Measurements from ENCODE around the gene TPO. TPM values are rescaled to one million over a fixed set of nuclear protein-coding genes. Genes with fewer than 3 reads are reported as not detected.

The TPO gene
- polyA plus RNA-seq, 1 donor from 2014 or later, result not detected

GRCh38 chr2:1582891-1583341, 169.7 kb downstream of the TPO start:
- Mint-ChIP-seq H3K9me3 (no peaks in the 10 kb centered on the region), H3K4me3 (peak overlapping the region in 1 of 4 donors; percentile 72), H3K36me3 (no peaks in the 10 kb centered on the region), H3K27ac (no peak overlapping the region), H3K4me1 (no peaks in the 10 kb centered on the region), H3K27me3 (peaks cover 1% of the 10 kb centered on the region)

DNA sequence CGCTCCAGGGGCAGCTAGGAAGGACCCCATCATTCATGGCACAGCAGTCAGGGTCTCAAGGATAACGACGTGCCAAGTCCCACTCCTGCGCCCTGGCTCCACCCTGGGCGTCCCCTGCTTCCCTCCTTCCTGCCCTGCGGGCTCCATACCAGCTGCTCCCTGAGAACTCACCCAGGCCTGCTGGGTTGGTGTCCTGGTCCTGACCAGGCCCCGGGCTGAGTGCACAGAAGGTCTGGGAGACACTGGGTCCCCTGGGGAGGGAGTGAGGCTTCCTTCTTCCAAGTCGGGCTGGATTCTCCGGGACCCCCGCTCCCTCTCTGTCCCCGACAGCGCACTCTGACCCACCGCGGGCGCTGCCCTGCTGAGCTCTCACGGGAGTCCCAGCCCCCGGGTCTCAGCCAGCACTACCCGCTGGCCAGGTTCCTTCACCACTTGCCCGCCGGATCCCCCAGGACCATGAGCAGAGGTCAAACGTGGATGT, 170.8 kb downstream of the TPO start:
- Mint-ChIP-seq H3K4me3 (no peak overlapping the region), H3K9me3 (no peaks in the 10 kb centered on the region), H3K27ac (no peak overlapping the region), H3K27me3 (peaks cover 1% of the 10 kb centered on the region), H3K36me3 (no peaks in the 10 kb centered on the region), H3K4me1 (no peaks in the 10 kb centered on the region)

GRCh38 chr2:1584691-1585485, 171.6 kb downstream of the TPO start:
- Mint-ChIP-seq H3K4me1 (no peaks in the 10 kb centered on the region), H3K4me3 (no peak overlapping the region), H3K27ac (no peak overlapping the region), H3K36me3 (no peaks in the 10 kb centered on the region), H3K9me3 (no peaks in the 10 kb centered on the region), H3K27me3 (peaks cover 7% of the 10 kb centered on the region)

GRCh38 chr2:1585635-1586034, 172.4 kb downstream of the TPO start:
- no peaks in the 10 kb centered on the region for H3K4me1 Mint-ChIP-seq
- peak overlapping the region in 1 of 4 donors; percentile 47 for H3K4me3 Mint-ChIP-seq
- H3K9me3 Mint-ChIP-seq, result no peaks in the 10 kb centered on the region
- no peaks in the 10 kb centered on the region for H3K36me3 Mint-ChIP-seq
- peaks cover 14% of the 10 kb centered on the region for H3K27me3 Mint-ChIP-seq
- no peak overlapping the region for H3K27ac Mint-ChIP-seq

DNA sequence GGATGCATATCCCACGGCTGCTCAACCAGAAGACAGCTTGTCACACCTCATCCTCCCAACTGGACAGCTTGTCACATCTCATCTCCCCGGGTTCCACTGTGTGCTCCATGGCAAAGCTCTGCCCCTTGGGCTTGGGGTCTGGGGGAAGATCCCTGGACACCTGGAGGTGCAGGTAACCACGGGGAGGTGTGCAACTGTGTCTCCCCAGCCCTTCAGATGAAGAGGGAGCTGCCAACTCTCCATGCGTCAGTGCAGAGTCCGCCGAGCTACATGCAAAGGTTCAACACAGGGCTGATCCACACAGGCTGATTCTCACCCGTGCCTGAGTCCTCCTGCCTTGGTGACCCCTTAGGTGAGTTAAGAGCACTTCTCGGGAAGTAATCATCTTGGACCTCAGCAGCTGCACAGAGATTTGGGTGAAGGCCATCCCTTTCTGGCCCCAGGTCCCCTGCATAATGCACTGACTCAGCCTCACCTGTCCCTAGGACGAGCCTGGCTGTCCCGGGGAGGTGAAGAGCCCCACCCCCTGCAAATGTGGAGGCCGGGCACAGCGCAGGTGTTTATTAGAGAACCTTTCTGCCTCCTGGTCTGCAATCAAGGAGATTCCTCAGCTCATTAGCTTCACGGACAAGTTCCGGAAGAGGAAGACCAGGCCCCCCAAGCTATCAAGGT, 173.1 kb downstream of the TPO start:
- Mint-ChIP-seq H3K4me3 (no peak overlapping the region), H3K27me3 (peaks cover 20% of the 10 kb centered on the region), H3K27ac (no peak overlapping the region), H3K36me3 (no peaks in the 10 kb centered on the region), H3K4me1 (no peaks in the 10 kb centered on the region), H3K9me3 (peaks cover 0 to 2% (median 0%) of the 10 kb centered on the region in 3 donors)

DNA sequence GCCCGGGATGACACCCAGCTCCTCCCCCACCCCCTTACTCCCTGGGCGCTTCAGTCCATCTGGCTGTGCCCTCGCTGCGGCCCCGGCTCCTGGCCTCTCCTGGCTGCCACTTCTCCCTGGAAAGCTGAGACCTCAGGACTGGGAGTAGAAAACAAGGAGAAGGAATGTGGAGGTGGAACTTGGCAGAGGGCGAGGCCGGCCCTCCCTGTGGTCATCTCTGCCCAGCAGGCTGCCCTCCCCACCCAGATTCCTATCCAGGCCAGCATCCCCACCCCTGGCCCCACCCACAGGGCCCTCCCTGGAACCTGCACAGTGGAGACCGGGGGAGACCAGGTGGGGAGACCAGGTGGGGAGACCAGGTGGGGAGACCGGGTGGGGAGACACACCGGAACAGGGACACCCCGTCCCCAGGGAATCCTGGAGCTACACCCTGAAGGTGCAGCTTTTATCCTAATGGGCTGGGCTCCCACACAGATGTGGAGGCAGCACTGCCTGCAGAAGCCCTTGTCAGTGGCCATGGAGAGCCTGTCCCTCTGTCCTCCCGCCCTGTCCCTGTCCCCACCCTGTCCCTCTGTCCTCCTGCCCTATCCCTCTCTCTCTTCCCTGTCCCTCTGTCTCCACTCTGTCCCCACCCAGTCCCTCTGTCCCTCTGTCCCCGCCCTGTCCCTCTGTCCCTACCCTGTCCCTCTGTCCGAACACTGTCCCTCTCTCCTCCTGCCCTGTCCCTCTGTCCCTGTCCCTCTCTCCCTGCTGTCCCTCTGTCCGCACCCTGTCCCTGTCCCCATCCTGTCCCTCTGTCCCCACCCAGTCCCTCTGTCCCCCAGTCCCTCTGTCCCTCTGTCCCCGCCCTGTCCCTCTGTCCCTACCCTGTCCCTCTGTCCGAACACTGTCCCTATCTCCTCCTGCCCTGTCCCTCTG, 173.9 kb downstream of the TPO start:
- Mint-ChIP-seq H3K27ac (no peak overlapping the region), H3K9me3 (peaks cover 0 to 2% (median 0%) of the 10 kb centered on the region in 3 donors), H3K36me3 (no peaks in the 10 kb centered on the region), H3K27me3 (peaks cover 20% of the 10 kb centered on the region), H3K4me1 (no peaks in the 10 kb centered on the region), H3K4me3 (no peak overlapping the region)

DNA sequence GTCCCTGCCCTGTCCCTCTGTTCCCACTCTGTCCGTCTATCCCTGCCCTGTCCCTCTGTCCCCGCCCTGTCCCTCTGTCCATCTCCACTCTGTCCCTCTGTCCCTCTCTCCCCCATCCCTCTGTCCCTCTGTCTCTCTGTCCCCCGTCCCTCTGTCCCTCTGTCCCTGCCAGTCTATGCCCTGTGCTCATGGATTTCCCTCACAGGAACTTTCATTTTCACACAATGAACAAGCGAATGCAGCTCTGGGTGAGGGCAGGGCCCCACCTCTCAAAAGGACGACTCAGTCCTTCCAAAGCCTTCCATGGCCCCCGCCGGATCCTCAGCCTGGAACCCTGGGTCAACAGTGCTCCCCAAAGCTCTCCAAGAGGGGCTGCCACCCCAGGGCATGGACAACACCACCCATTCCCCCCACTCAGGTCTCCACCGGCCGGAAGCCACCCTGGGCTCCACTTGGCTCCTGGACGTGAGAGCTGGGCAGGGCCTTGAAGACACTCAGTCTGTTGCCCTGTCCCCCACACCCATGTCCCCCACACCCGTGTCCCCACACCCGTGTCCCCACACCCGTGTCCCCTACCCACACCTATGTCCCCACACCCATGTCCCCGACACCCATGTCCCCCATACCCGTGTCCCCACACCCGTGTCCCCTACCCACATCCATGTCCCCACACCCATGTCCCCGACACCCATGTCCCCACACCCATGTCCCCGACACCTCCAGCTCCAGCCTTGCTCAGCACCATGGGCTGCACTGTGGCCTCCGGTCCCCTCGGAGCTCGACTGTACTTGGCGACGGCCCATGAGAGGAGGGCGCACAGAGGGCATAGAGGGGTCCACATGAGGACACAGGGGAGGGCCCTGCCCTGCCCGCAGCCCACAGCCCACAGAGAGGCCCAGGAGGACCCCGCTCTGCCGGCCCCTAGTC, 175.1 kb downstream of the TPO start:
- Mint-ChIP-seq H3K4me1 (no peaks in the 10 kb centered on the region), H3K27me3 (peaks cover 19% of the 10 kb centered on the region), H3K27ac (no peak overlapping the region), H3K4me3 (no peak overlapping the region), H3K9me3 (peaks cover 0 to 2% (median 0%) of the 10 kb centered on the region in 3 donors), H3K36me3 (no peaks in the 10 kb centered on the region)

DNA sequence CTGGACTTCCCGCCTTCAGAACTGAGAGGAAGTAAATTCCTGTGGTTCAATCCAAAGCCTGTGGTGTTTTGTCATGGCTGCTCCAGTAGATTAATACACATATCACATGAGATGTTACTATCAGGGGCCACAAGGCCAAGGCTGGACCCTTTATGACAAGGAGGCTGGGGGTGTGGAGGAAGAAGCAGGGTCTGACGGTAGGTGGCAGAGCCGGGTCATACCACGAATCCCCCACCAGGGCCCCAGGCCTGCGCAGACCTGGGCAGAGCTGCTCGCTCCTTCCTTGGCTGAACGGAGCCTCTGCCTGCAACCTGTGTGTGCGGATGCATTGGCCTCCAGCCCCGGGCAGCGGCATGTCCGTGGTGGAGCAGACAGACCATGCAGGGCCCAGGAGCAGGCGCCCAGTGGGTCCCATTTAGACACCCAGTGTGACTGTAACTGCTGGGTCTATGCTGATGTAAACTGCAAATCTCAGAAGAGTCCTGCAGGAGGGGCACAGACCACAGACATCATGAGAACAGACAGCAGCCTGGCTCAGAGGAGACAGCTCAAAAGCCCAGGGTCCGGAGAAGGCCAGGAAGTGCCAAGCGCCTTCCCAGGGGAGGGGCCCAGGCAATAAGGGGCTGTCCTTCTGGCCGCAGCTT, 175.8 kb downstream of the TPO start:
- Mint-ChIP-seq H3K36me3 (no peaks in the 10 kb centered on the region), H3K4me3 (no peak overlapping the region), H3K9me3 (peaks cover 0 to 2% (median 0%) of the 10 kb centered on the region in 3 donors), H3K27ac (no peak overlapping the region), H3K27me3 (peaks cover 19% of the 10 kb centered on the region), H3K4me1 (no peaks in the 10 kb centered on the region)

- no peaks in the 10 kb centered on the region for H3K4me1 Mint-ChIP-seq
- no peak overlapping the region for H3K4me3 Mint-ChIP-seq
- no peaks in the 10 kb centered on the region for H3K36me3 Mint-ChIP-seq
- no peak overlapping the region for H3K27ac Mint-ChIP-seq
- H3K27me3 Mint-ChIP-seq, result peaks cover 19% of the 10 kb centered on the region
- H3K9me3 Mint-ChIP-seq, result peaks cover 0 to 2% (median 0%) of the 10 kb centered on the region in 3 donors
Observed at GRCh38 chr2:1590596-1591460, 177.6 kb downstream of the TPO start.

DNA sequence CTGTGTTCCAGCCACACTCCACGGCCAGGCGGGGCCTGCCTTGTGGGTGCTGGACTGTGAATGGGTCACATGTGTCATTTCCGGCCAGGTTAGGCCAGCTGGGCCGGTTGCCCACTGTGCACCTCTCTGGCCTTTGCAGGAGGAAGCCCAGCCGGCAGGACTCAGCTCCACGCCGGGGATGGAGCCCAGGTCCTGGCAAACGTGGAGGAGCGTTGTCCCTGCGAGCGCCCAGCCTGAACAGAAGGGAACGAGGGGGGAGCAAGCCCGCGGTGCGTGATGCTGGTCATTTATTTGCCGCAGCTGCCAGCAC, 178.2 kb downstream of the TPO start:
- H3K36me3 Mint-ChIP-seq, result no peaks in the 10 kb centered on the region
- H3K4me3 Mint-ChIP-seq, result no peak overlapping the region
- H3K27me3 Mint-ChIP-seq, result peaks cover 19% of the 10 kb centered on the region
- H3K27ac Mint-ChIP-seq, result no peak overlapping the region
- no peaks in the 10 kb centered on the region for H3K4me1 Mint-ChIP-seq
- peaks cover 0 to 2% (median 0%) of the 10 kb centered on the region in 3 donors for H3K9me3 Mint-ChIP-seq

Data from IgD-negative memory B cell (primary cell).